Hypothalamus (tissue), 51 donors: Measurements from ENCODE around the gene WDFY1.

ENCODE experiments used
- DNase-seq, 51 donors: peaks; one replicate each; lab custom pipeline; 2025; lab: John Stamatoyannopoulos, UW

The WDFY1 gene

GRCh38 chr2:223932816-223933800, 12.0 kb downstream of the WDFY1 start:
- DNase-seq: peak in 1 of 51 donors; percentile 25

GRCh38 chr2:223930103-223930976, 14.8 kb downstream of the WDFY1 start:
- peak in 48 of 51 donors; percentile 6 to 85 (median 64) for DNase-seq

- no peak for DNase-seq
These were observed 15.5 kb downstream of the WDFY1 start for GRCh38 chr2:223929571-223930102.

GRCh38 chr2:223928113-223929006, 16.8 kb downstream of the WDFY1 start:
- no peak for DNase-seq

GRCh38 chr2:223925106-223925505, 20.0 kb downstream of the WDFY1 start:
- DNase-seq: no peak

- no peak for DNase-seq
These were observed 21.2 kb downstream of the WDFY1 start for GRCh38 chr2:223923976-223924375.

- DNase-seq: no peak
These were observed 22.8 kb downstream of the WDFY1 start for GRCh38 chr2:223922308-223922707.

- no peak for DNase-seq
These were observed 23.9 kb downstream of the WDFY1 start for GRCh38 chr2:223921204-223921603.

GRCh38 chr2:223920109-223920508, 25.0 kb downstream of the WDFY1 start:
- no peak for DNase-seq

GRCh38 chr2:223918671-223919134, 26.4 kb downstream of the WDFY1 start:
- DNase-seq: no peak

GRCh38 chr2:223916181-223916920, 28.8 kb downstream of the WDFY1 start:
- no peak for DNase-seq

- DNase-seq: no peak
These were observed 30.1 kb downstream of the WDFY1 start for GRCh38 chr2:223915071-223915470.

- DNase-seq: no peak
These were observed 30.8 kb downstream of the WDFY1 start for GRCh38 chr2:223914324-223914723.

- no peak for DNase-seq
These were observed 36.0 kb downstream of the WDFY1 start for GRCh38 chr2:223909001-223909741.

GRCh38 chr2:223908304-223908998, 36.7 kb downstream of the WDFY1 start:
- no peak for DNase-seq

- no peak for DNase-seq
These were observed 39.1 kb downstream of the WDFY1 start for GRCh38 chr2:223905996-223906395.

GRCh38 chr2:223901854-223902253, 43.3 kb downstream of the WDFY1 start:
- no peak for DNase-seq

GRCh38 chr2:223901311-223901710, 43.8 kb downstream of the WDFY1 start:
- DNase-seq: no peak
